Measurements from ENCODE around the gene KITLG. TPM values are rescaled to one million over a fixed set of nuclear protein-coding genes. Genes with fewer than 3 reads are reported as not detected.

The KITLG gene
- total RNA-seq, 2 donors from 2014 or later: 32.8 to 37.1 TPM

GRCh38 chr12:88572781-88573549, 7.3 kb downstream of the KITLG start:
- no peak for DNase-seq
- H3K9me3 ChIP-seq: no peaks in the 10 kb centered on the region
- H3K36me3 ChIP-seq: no peaks in the 10 kb centered on the region
- H3K9ac ChIP-seq (ENCODE audit: low read depth in 2 of 2, low read length in 2 of 2): no peak overlapping the region
- no peaks in the 10 kb centered on the region for H3K4me1 ChIP-seq
- no peak overlapping the region for H3K4me3 ChIP-seq
- H3K27ac ChIP-seq: peak overlapping the region; percentile 8
- no peaks in the 10 kb centered on the region for H3K27me3 ChIP-seq
- intact Hi-C loops (cut with DNase I): loop anchor here (10.0 kb wide), 2 partner anchors 248 to 428 kb away; partner anchors contain the start of genes CEP290 and TMTC3
- TF ChIP-seq CTCF (IDR thresholded peaks at IDR 0.05): no peak

GRCh38 chr12:88571543-88571942, 8.7 kb downstream of the KITLG start:
- intact Hi-C loops (cut with DNase I): loop anchor here (10.0 kb wide), 2 partner anchors 247 to 427 kb away; partner anchors contain the start of genes CEP290 and TMTC3
- no peak overlapping the region for H3K27ac ChIP-seq
- no peak overlapping the region for H3K9ac ChIP-seq (ENCODE audit: low read depth in 2 of 2, low read length in 2 of 2)
- H3K4me3 ChIP-seq: no peak overlapping the region
- no peak for DNase-seq
- TF ChIP-seq CTCF (IDR thresholded peaks at IDR 0.05): no peak
- H3K4me1 ChIP-seq: peaks cover 5% of the 10 kb centered on the region
- H3K9me3 ChIP-seq: no peaks in the 10 kb centered on the region
- no peaks in the 10 kb centered on the region for H3K27me3 ChIP-seq
- H3K36me3 ChIP-seq: no peaks in the 10 kb centered on the region

- TF ChIP-seq CTCF (IDR thresholded peaks at IDR 0.05): no peak
- H3K27ac ChIP-seq: no peak overlapping the region
- H3K9me3 ChIP-seq: no peaks in the 10 kb centered on the region
- no peak overlapping the region for H3K4me3 ChIP-seq
- H3K4me1 ChIP-seq: peaks cover 5% of the 10 kb centered on the region
- H3K9ac ChIP-seq (ENCODE audit: low read depth in 2 of 2, low read length in 2 of 2): no peak overlapping the region
- no peaks in the 10 kb centered on the region for H3K36me3 ChIP-seq
- H3K27me3 ChIP-seq: no peaks in the 10 kb centered on the region
- intact Hi-C loops (cut with DNase I): loop anchor here (10.0 kb wide), 2 partner anchors 245 to 425 kb away; partner anchors contain the start of genes CEP290 and TMTC3
- DNase-seq: no peak
Observed at GRCh38 chr12:88570103-88570502, 10.2 kb downstream of the KITLG start.

- intact Hi-C loops (cut with DNase I): loop anchor here (10.0 kb wide), 1 partner anchor 958 kb away; the partner anchor contains the start of genes GALNT4 and POC1B
- H3K36me3 ChIP-seq: no peaks in the 10 kb centered on the region
- H3K9me3 ChIP-seq: no peaks in the 10 kb centered on the region
- DNase-seq: peak; percentile 59
- TF ChIP-seq CTCF (IDR thresholded peaks at IDR 0.05): no peak
- H3K4me3 ChIP-seq: no peak overlapping the region
- H3K27ac ChIP-seq: peak overlapping the region; percentile 13
- H3K4me1 ChIP-seq: peaks cover 11% of the 10 kb centered on the region
- H3K27me3 ChIP-seq: no peaks in the 10 kb centered on the region
- no peak overlapping the region for H3K9ac ChIP-seq (ENCODE audit: low read depth in 2 of 2, low read length in 2 of 2)
Observed at GRCh38 chr12:88566430-88566829, 13.8 kb downstream of the KITLG start.

GRCh38 chr12:88562846-88563582, 17.3 kb downstream of the KITLG start:
- no peak for TF ChIP-seq CTCF (IDR thresholded peaks at IDR 0.05)
- Histone ChIP-seq H3K9me3 (no peaks in the 10 kb centered on the region), H3K36me3 (no peaks in the 10 kb centered on the region), H3K27me3 (no peaks in the 10 kb centered on the region), H3K9ac (ENCODE audit: low read depth in 2 of 2, low read length in 2 of 2) (no peak overlapping the region), H3K4me1 (peaks cover 11% of the 10 kb centered on the region), H3K27ac (peak overlapping the region; percentile 51), H3K4me3 (no peak overlapping the region)
- intact Hi-C loops (cut with DNase I): loop anchor here (10.0 kb wide), 1 partner anchor 962 kb away; the partner anchor contains the start of genes GALNT4 and POC1B
- no peak for DNase-seq
